Measurements from ENCODE around the gene NLK. TPM values are rescaled to one million over a fixed set of nuclear protein-coding genes. Genes with fewer than 3 reads are reported as not detected.

The NLK gene
- total and polyA plus RNA-seq, 2 of the 13 experiments (the other 11 are each of a cell fraction or from before 2014, with no cell fraction given), result 13.4 to 14.6 TPM

- DNase-seq (ENCODE audit: low spot score), result no peak
- Histone ChIP-seq H3K36me3 (replicated peaks in 1 of 2; ENCODE audit: control insufficient read depth in 1 of 2, insufficient read depth in 2 of 2, low read length in 2 of 2) (no peaks in the 10 kb centered on the region), H3K4me3 (replicated peaks in 1 of 3; ENCODE audit: insufficient read depth in 1 of 3, low read depth in 2 of 3, low read length in 3 of 3) (no peak overlapping the region), H3K79me2 (ENCODE audit: insufficient read depth, low read length) (no peaks in the 10 kb centered on the region), H3K27me3 (ENCODE audit: control insufficient read depth in 1 of 2, insufficient read depth in 2 of 2, low read length in 2 of 2) (no peaks in the 10 kb centered on the region), H3K4me2 (ENCODE audit: low read depth, low read length) (no peak overlapping the region), H3K9ac (ENCODE audit: insufficient read depth, low read depth, low read length) (no peak overlapping the region), H2AFZ (ENCODE audit: low read length) (no peak overlapping the region), H4K20me1 (ENCODE audit: insufficient read depth, low read length) (no peaks in the 10 kb centered on the region), H3K27ac (ENCODE audit: extremely low read length, insufficient read depth, low read length) (no peak overlapping the region), H3K4me1 (ENCODE audit: insufficient read depth, low read length) (peaks cover 5% of the 10 kb centered on the region; the same call in 1 of the 2 replicates), H3K9me3 (ENCODE audit: low read length) (no peaks in the 10 kb centered on the region)
- in situ Hi-C loops (cut with HindIII; ENCODE audit: extremely low pct_ligation_motif_present, low pct_unique_long_range_greater_than_20kb) (no loop called here), intact Hi-C loops (cut with micrococcal nuclease; ENCODE audit: unreplicated experiment) (no loop called here)
- no peak for ATAC-seq
- FAIRE-seq, result no peak
- TF ChIP-seq CREB1 (IDR thresholded peaks at IDR 0.05) (no peak), CREB1 (CRISPR knock-in tag; IDR thresholded peaks at IDR 0.05) (no peak), ZNF574 (CRISPR knock-in tag; IDR thresholded peaks at IDR 0.05) (no peak), ERF (CRISPR knock-in tag; IDR thresholded peaks at IDR 0.05) (no peak), GLMP (CRISPR knock-in tag; IDR thresholded peaks at IDR 0.05; ENCODE audit: borderline replicate concordance) (no peak), E2F1 (CRISPR knock-in tag; IDR thresholded peaks at IDR 0.05) (no peak), RAD21 (CRISPR knock-in tag; IDR thresholded peaks at IDR 0.05) (no peak), YEATS2 (CRISPR knock-in tag; IDR thresholded peaks at IDR 0.05; ENCODE audit: borderline replicate concordance) (no peak), ZNF629 (CRISPR knock-in tag; conservative IDR thresholded peaks at IDR 0.05) (no peak), TBX2 (CRISPR knock-in tag; IDR thresholded peaks at IDR 0.05; ENCODE audit: borderline replicate concordance) (no peak), ZNF746 (CRISPR knock-in tag; IDR thresholded peaks at IDR 0.05) (no peak), ELF1 (CRISPR knock-in tag; IDR thresholded peaks at IDR 0.05) (no peak), ZBTB8A (CRISPR knock-in tag; IDR thresholded peaks at IDR 0.05; ENCODE audit: borderline replicate concordance, low read depth) (no peak), SRF (IDR thresholded peaks at IDR 0.05; ENCODE audit: low read depth, low read length) (no peak), NPAS2 (CRISPR knock-in tag; IDR thresholded peaks at IDR 0.05; ENCODE audit: borderline replicate concordance) (no peak), BATF2 (CRISPR knock-in tag; IDR thresholded peaks at IDR 0.05) (no peak)
- no TSS peak for BruUV-seq (replicated peaks)
- 96% methylated on average over 4 of the region's 4 CpGs for WGBS (ENCODE audit: low lambda C conversion rate)
- ChIA-PET POLR2A (no interaction called here), CTCF (ENCODE audit: low intra/inter-chr PET ratio, low total read pairs) (no interaction called here)
Measured at GRCh38 chr17:28161311-28161710, 118.8 kb downstream of the NLK start.
